Measurements from ENCODE around the gene IFT74.

The IFT74 gene

DNA sequence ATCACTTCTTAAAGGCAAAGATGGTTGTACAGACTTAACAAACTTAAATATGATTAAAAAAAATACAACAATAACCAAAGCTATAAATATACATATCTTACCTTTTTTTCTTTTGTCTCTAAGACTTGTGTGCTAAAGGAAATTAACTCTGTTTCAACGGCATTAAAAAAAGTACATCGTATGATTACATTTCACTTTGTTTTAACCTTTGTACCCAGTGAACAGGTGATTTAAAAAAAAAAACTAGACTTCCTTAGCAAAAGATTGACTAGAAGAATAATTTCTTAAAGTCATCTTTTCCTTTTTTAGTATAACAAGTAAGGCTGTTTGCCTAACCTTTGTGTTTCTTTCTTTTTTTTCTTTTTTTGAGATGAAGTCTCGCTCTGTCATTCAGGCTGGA lies 49.3 kb downstream of the IFT74 start, which contains the start of gene LRRC19:
TSS of gene LRRC19 (minus strand) at position 182 of the 400 bp plus-strand sequence. CDS start 5,978 bp downstream, outside the sequence.
- no peak for TF ChIP-seq CTCF (IDR thresholded peaks at IDR 0.05; ENCODE audit: insufficient read depth, low read depth, low read length, missing control alignments)
- DNase-seq (ENCODE audit: low read depth): no peak
- no peak within 1 kb of the TSS for H3K4me3 ChIP-seq (ENCODE audit: low read length)

DNA sequence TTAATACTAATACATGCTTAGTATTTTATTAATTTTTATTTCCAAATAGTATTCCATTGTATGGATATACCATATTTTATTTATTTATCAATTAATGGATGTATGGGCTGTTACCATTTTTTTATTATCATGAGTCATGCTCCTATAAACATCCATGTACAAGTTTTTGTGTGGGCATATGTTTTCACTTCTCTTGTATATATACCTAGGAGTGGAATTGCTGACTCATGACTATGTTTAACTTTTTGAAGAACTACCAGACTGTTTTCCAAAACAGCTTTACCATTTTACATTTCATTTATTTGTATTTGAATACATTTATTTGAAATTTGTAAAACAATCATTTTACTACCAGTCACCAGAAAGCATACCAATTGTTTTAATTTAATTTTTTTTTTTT lies 63.4 kb downstream of the IFT74 start:
- TF ChIP-seq CTCF (IDR thresholded peaks at IDR 0.05; ENCODE audit: insufficient read depth, low read depth, low read length, missing control alignments): no peak
- DNase-seq (ENCODE audit: low read depth): peak; percentile 26
- no peak overlapping the region for H3K4me3 ChIP-seq (ENCODE audit: low read length)

- no peak for DNase-seq (ENCODE audit: low read depth)
- no peak for TF ChIP-seq CTCF (IDR thresholded peaks at IDR 0.05; ENCODE audit: insufficient read depth, low read depth, low read length, missing control alignments)
- no peak overlapping the region for H3K4me3 ChIP-seq (ENCODE audit: low read length)
These were observed 66.7 kb downstream of the IFT74 start for GRCh38 chr9:27022920-27023319.

GRCh38 chr9:27029186-27029585 lies 73.0 kb downstream of the IFT74 start:
- H3K4me3 ChIP-seq (ENCODE audit: low read length): no peak overlapping the region
- TF ChIP-seq CTCF (IDR thresholded peaks at IDR 0.05; ENCODE audit: insufficient read depth, low read depth, low read length, missing control alignments): no peak
- DNase-seq (ENCODE audit: low read depth): no peak

GRCh38 chr9:27033815-27034403 lies 77.7 kb downstream of the IFT74 start:
- peak; percentile 58 for DNase-seq (ENCODE audit: low read depth)
- H3K4me3 ChIP-seq (ENCODE audit: low read length): no peak overlapping the region
- TF ChIP-seq CTCF (IDR thresholded peaks at IDR 0.05; ENCODE audit: insufficient read depth, low read depth, low read length, missing control alignments): peak; percentile 85

- TF ChIP-seq CTCF (IDR thresholded peaks at IDR 0.05; ENCODE audit: insufficient read depth, low read depth, low read length, missing control alignments): no peak
- DNase-seq (ENCODE audit: low read depth): no peak
- no peak overlapping the region for H3K4me3 ChIP-seq (ENCODE audit: low read length)
These were observed 81.3 kb downstream of the IFT74 start for GRCh38 chr9:27037499-27037898.

- DNase-seq (ENCODE audit: low read depth): no peak
- no peak for TF ChIP-seq CTCF (IDR thresholded peaks at IDR 0.05; ENCODE audit: insufficient read depth, low read depth, low read length, missing control alignments)
- no peak overlapping the region for H3K4me3 ChIP-seq (ENCODE audit: low read length)
These were observed 85.5 kb downstream of the IFT74 start for GRCh38 chr9:27041746-27042145.
